Activated T-cell treated with anti-CD3 and anti-CD28 coated beads for 48 hours (primary cell): ENCODE data around the gene IDUA.
"Not testable (repeated sequence)": the region's sequence is repeated elsewhere in the genome, so short reads cannot be mapped to it uniquely, and the experiment has no call there.

ENCODE experiments used
- DNase-seq: peaks from one replicate; pipeline ENCODE4 v3.0.0-alpha.2; 2020; ENCODE audit warnings: low read depth

IDUA gene

GRCh38 chr4:1046581-1047011 lies 59.8 kb downstream of the IDUA start:
- not testable (repeated sequence) for DNase-seq

GRCh38 chr4:1047106-1047975 lies 60.5 kb downstream of the IDUA start:
- no peak for DNase-seq

GRCh38 chr4:1047976-1048772 lies 61.3 kb downstream of the IDUA start:
- DNase-seq: no peak

GRCh38 chr4:1048773-1049590 lies 62.1 kb downstream of the IDUA start:
- peak; percentile 34 for DNase-seq

GRCh38 chr4:1049591-1049905 lies 62.7 kb downstream of the IDUA start:
- DNase-seq: no peak

- no peak for DNase-seq
Observed at GRCh38 chr4:1050486-1051213, 63.8 kb downstream of the IDUA start.

GRCh38 chr4:1051472-1051871 lies 64.6 kb downstream of the IDUA start:
- no peak for DNase-seq

GRCh38 chr4:1052231-1052671 lies 65.4 kb downstream of the IDUA start:
- no peak for DNase-seq

GRCh38 chr4:1053080-1053661 lies 66.3 kb downstream of the IDUA start:
- no peak for DNase-seq

- DNase-seq: not testable (repeated sequence)
Observed at GRCh38 chr4:1053891-1054290, 67.0 kb downstream of the IDUA start.
